GM18526 (cell line): ENCODE measurements around the gene HPCAL4.

ENCODE experiments used
- POLR2A ChIP-seq: IDR thresholded peaks from 3 replicates; pipeline ENCODE4 v1.6.1; 2011; ENCODE audit not compliant: insufficient read length; ENCODE audit errors: extremely low read depth

Gene HPCAL4

DNA sequence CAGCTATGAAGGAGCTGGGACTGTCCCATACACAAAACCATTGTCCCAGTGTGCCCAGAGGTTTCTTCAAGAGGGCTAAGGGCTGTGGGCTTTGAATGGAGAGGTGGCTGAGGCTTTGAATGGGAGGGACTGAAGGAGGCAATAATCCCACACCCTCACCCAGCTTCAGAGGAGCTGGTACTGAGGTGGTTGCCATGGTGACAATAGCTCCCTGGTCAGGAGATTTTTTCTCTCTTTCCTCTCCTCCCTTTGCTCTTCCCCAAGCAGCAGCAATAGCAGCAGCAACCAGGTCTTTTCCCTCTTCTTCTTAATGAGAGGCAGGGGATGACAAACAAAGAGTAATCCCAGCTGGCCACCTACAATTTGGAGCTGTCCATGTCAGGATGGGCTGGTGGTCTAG, 1.6 kb downstream of the HPCAL4 start:
- TF ChIP-seq POLR2A = no peak

DNA sequence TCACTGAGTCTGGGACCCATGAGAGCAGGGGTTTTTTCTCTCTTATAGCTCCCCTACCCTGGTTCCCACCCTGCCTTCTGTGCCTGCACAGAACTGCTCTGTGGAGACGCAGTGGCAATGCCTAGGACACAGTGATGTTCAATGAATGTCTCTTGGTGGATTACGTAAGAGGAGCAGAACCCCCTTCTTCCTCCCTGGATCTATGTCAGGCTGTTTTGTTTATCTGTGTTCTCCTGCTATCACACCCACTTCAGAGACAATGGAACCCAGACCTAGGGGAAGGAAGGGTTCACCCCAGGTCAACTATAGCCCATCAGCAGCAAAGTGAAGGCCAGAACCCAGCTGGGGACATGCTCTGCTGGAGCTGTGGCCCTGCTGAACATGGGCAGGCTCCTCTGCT, 2.0 kb downstream of the HPCAL4 start:
- TF ChIP-seq POLR2A = no peak

DNA sequence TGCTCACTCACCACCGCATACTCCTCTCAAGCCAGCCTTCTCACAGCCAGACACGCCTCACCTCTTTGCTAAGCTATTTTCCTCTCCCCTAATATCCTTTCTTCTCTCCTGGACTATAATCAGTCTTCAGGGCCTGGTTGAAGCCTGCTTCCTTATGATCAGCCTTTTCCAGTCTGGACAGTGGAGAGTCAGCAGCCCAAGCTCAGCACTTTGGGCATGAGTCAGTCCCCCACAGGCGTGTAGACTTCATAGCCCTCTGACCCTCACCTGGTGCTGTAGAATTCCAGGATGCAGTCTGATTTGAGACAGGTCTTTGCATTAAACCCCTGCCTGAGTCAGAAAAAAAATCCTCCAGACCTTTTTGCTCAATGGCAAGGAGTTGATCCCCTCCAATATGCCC, 2.5 kb downstream of the HPCAL4 start:
- TF ChIP-seq POLR2A = no peak

DNA sequence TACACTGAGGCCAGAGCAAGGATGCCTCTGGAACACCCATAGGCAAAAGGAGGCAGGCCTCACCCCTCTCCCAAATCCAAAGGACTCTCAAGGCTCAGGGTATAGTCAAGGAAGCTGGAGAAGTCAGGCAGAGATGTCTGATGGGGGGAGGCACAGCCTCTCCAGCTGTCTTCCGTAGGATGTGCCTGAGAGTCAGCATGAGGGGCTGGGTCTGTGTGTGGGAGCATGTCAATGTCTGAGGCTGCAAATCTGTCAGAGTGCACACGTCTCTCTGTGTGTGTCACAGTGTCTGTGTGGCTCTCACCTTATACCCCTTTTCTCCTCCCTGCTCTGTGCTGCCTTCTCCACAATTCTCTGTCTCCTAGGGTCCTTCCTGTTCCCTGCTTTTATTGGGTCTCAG, 4.0 kb downstream of the HPCAL4 start:
- TF ChIP-seq POLR2A = no peak

DNA sequence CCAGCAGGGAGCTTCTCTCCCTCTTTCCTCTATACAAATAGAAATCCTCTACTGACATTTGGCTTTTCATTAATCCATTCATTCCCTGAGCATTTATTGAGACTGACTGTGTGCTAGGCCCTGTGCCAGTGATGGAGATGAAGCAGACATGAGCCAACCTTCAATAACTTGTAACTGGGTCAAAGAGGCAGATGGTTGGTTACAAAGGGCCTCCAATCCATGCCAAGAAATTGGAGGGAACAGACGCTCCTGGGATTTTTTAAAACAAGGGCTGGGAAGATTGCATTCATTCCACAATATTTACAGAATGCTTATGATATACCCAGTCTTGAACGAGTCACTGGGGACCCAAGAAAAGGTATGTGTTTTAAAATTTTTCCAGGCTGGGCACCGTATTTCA, 6.2 kb downstream of the HPCAL4 start:
- TF ChIP-seq POLR2A = no peak

DNA sequence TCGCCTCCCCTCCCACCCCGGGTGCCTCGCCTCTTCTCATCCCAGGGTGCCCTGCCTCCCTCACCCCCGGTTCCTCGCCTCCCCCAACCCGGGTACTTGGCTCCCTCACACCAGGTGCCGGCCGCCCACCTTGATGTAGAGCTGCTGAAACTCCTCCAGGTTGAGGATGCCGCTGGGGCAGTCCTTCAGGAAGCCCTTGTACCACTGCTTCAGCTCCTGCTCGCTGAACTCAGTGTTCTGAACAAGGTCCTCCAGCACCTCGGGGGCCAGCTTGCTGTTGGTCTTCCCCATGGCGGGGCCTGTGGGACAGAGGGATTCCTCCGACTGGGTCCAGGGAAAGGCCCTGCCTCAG, 6.9 kb downstream of the HPCAL4 start:
- TF ChIP-seq POLR2A = no peak

DNA sequence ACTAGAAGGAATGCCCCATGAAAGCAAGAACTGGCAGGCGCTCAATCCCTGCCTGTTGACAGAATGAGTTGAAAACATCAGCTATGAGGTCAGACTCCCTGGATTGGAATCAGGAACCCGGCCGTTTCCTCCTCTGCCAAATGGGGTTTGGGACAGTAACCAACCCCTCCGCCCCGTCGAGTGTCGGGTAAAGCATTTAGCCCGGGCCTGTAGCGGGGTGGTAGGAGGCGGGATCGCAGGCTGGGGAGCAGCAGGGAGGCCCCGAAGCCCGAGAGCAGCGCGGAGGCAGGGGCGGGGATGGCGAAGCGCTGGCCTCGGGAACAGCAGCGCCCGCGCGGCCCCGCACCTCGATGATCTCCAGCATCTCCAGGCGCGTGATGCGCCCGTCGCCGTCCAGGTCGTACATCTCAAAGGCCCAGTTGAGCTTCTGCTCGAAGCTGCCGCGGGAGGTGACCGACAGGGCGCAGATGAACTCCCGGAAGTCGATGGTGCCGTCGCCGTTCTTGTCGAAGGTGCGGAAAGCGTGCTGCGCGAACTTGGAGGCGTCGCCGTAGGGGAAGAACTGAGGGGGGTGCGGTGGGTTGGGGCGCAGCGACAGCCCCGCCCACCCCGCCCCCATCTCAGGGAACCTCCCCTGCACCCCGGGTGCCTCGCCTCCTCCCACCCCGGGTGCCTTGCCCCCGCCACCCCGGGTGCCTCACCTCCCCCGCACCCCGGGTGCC, 7.5 kb downstream of the HPCAL4 start:
- no peak for TF ChIP-seq POLR2A

DNA sequence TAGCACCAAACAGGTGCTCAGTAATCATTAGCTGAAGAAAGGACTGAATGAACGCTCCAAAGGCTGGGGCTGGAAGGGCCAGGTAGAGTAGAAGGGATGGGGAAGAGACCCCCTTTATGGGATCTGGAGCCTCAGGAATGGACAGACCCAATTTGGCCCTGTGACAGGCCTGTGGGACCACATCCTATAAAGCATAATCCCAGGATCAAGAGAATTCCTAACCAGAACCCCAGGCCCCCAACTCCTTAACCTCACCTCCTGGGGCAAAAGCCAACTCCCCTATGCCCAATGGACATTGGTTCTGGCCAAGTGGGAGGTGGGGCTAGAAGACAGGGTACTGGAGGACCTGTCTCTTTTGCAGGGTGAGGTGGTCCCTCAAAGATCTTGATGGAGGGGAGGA, 9.2 kb downstream of the HPCAL4 start:
- no peak for TF ChIP-seq POLR2A

DNA sequence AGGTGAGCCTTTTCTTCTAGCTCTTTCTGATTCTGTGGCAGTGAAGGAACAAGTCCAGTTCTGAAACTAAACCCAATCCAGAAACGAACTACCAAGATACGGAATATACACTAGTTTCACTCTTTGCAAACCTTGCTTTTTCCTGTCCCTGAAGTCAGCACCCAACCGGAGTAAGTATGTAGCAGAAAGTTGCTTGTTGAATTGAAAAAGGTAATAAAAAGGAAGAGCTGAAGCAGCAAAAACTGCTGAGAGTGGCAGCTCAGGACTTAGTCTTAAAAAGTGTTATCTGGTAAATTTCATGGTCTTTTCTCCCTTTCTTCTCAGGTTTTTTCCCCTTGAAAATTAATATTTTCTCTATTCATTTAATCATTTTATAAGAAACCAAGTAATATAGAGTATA, 9.9 kb downstream of the HPCAL4 start:
- TF ChIP-seq POLR2A = no peak

DNA sequence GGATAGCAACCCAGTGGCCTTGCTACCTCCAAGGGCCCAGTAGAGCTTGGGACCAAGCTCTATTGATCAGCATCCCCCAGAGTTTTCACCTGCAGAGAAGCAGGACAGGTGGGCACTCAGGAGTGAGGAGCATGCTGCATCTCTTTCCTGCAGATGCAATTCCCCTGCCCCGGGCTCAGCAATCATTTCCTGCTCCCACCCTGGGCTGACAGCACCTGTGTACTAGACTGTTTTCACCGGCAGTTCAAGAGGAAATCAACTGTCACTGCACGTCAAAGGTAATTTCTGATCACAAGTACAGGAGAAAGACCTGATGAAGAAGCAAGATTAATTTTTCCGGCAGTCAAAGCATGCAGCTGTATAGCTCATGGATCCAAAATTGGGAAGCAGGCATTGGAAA, 10.5 kb downstream of the HPCAL4 start:
- no peak for TF ChIP-seq POLR2A

DNA sequence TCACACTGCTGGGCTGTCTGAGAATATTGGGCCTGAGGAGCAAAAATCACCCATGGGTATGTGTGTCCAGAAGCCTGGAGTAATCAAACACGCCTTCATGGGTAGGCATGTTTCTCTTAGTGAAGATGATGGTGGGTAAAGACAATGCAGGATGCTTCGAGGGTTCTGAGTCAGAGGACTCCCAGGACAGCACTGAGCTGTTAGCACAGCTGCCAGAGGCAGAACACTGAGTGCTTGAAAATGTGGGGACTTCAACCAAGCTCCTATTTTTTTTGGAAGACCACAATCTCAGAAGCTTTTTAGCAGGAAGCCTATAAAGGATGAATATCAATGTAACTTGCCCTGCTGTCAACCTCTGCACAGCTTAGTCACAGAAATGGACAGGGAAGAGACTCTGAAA, 11.4 kb downstream of the HPCAL4 start:
- TF ChIP-seq POLR2A = no peak

DNA sequence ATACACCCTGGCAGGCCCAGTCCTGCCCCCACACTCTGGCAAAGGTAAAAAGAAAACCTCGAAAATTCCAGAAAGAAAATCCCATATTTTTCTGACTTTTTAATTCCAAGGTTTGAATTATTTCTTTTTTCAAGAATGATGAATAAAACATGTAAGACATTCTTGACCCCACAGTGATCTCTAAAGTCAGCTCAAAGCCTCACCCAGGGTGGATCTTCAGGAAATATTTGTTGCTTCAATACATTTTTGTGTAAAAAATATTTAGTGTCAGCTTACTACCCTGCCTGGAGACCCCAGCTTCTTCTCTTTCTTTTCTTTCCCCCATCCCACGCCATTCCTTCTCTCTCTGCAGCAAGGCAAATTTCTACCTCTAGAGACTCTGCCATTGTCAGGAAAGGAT, 12.3 kb downstream of the HPCAL4 start:
- no peak for TF ChIP-seq POLR2A

DNA sequence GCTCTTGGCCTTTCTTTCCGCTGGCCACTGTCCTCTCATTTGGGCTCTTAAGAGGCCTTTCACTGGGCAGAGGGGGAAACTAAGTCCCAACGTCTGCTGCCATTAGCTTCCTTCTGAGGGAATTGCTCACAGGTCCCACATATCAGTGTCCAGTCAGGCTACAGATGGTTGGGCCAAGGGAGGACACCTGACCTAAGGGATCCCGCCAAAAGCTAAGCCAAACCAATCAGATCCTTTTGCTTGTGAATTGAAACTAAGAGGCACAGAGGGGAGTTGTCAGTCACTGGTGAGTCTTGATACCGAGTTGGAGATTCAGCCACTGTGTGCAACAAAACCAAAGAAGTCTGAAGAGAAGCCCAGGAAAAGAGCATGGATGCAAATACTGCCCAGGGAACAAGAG, 13.6 kb downstream of the HPCAL4 start:
- no peak for TF ChIP-seq POLR2A

DNA sequence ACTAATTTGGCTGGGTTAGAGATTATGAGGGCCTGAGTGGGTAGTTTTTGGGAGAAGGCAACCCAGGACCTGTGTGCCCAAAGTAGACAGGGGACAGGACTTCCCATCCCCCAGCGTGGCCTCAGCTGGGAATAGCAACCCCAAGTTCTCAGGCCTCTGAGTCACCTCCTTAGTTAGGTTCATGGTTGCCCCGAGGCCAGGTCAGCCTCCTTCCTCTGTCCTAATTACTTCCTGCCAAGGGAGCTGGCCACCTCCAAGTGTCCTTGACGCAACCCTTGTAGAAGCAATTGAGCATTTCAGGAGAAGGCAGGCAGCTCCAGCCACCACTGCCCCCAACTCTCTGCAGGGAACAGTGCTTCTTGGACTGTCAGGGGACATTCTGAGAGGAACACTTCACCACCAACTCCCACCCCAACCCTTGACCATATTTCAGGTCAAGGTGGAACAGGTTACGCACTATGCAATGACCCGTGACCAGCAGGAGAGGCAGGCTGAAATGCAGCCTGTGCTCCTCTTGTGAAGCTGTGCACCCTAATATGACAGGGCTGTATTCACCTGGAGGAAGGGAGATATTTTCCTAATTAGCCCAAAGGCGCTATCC, 14.2 kb downstream of the HPCAL4 start:
- no peak for TF ChIP-seq POLR2A

DNA sequence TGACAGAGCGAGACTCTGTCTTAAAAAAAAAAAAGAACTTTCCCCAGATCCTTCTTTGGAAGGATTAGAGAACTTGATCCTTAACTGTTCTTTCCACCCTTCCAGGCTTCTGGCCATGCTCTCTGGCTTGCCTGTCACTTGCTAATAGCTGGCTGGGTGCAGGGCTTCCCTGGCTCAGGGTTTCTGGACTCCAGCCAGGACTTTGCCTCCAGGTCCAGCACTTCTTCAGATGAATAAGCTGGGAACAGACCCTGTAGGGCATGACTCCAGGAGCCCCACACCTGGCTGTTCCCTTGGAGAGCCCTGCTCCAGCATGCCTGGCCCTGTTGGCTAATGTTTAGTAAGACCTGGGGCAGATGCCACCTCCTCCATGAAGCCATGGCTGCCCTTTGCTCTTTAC, 16.0 kb downstream of the HPCAL4 start:
- TF ChIP-seq POLR2A = no peak

DNA sequence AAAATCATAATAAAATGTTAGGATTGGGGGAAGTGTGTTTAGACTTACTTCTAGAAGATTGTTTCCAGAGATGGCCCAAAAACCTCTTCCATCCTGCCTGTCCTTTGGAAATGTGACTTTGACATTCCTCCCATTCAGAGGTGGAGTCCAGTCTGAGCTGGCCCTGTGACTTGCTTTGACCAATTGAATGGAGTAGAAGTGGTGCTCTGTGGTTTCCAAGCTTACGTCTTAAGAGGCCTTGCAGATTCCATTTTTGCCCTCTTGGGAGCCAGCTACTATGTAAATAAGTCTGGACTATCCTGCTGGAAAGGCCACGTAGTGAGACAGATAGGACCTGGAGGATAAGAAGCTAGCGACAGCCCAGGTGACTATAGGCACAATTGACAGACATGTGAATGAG, 18.0 kb downstream of the HPCAL4 start:
- no peak for TF ChIP-seq POLR2A

DNA sequence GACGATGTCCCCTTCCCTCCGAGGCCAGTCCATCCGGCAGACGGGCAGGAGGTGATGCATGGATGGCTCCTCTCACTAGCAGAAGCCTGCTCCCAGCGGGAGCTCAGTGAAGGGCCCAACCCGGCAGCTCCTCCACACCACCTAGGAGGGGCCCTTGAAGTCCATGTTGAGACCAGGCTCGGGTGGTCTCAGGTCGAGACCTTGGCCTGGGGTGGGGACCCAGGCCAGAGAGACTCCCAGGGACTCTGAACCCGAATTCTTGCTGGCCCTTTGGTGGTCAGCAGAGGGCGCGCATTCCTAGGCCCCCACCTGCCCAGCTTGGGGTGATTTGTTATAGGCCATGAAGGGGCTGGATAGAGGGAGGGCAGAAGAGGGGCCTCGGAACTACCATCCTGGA, 18.7 kb downstream of the HPCAL4 start:
- no peak for TF ChIP-seq POLR2A
